ENCODE measurements around the gene SYT15.

SYT15 gene

DNA sequence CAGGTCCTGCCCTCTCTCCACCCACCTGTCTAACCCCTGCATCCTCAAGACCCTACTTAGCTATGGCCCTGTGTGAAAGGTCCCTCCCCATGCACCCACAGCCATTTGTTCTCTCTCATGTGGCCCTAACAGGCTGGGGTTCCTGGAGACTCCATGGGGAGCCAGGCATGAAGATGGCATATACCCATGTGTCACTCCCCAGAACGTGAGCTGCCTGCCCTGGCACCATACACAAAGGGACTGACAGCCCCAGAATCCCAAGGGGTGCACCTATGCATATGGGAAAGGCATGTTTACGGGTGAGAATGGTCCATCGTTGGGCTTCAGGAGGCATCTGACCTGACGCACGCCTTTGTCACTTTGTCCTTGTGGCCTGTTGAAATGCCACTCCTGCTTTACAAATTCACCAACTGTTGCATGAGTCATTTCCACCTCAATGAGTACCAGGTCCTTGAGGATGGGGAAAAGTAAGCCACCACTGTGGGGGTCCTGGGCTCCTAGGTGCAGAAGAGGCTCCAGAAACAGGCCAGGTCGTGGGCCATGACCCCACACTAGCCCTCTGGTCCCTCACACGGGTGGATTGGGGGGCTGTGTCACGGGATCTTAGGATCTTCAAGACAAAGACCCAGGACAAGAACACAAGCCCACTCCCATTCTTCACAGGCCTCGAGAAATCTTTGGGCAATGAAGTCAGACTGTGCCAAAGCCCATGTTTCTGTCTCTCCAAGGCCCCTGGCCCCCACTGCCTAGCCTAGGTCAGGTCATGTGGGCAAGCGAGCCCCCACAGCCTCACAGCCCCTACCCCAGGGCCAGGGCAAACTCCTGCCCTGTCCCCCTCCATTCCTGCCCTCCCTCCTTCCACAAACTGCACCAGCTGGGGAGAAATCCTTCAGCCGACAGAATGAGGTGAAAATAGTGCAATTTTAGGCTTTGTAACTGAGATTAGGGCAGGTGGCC is 31.1 kb upstream of the SYT15 start:
- DNase-seq (ENCODE audit: low read depth) = no peak
- TF ChIP-seq, protein P1, sequence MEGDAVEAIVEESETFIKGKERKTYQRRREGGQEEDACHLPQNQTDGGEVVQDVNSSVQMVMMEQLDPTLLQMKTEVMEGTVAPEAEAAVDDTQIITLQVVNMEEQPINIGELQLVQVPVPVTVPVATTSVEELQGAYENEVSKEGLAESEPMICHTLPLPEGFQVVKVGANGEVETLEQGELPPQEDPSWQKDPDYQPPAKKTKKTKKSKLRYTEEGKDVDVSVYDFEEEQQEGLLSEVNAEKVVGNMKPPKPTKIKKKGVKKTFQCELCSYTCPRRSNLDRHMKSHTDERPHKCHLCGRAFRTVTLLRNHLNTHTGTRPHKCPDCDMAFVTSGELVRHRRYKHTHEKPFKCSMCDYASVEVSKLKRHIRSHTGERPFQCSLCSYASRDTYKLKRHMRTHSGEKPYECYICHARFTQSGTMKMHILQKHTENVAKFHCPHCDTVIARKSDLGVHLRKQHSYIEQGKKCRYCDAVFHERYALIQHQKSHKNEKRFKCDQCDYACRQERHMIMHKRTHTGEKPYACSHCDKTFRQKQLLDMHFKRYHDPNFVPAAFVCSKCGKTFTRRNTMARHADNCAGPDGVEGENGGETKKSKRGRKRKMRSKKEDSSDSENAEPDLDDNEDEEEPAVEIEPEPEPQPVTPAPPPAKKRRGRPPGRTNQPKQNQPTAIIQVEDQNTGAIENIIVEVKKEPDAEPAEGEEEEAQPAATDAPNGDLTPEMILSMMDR (IDR thresholded peaks at IDR 0.05; ENCODE audit: low read length, missing control alignments) = no peak

DNA sequence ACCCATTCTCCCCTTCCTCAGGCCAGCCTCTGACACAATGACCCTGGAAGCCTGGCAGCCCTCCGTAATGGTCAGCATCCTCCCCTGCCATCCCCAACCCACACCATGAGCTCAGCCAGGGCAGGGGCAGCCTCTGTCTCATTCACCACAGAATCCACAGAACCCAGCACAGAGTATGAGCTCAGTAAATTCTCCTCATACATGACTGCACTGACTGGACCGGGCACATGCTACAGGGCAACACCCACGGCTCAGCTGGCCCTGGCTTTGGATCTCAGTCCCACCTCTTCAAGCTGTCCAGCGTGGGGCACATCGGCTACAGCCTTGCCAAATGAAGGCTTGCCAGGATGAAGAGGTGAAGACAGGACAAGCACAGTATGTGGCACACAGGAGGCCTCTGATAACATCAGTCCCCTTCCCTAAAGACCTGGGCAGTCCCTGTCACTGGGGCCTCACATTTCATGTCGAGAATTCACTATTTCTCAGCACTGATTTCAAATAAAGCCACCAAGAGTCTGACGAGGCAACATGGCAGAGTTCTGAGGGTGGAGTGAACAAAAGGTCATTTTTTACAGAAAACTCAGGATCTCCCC is 30.3 kb upstream of the SYT15 start:
- DNase-seq (ENCODE audit: low read depth) = no peak
- H3K4me3 ChIP-seq (replicated peaks; ENCODE audit: low read depth, low read length) = no peak overlapping the region
- TF ChIP-seq, protein P1 (IDR thresholded peaks at IDR 0.05; ENCODE audit: low read length, missing control alignments) = no peak

More for the DNA sequence above, 31.1 kb upstream of the SYT15 start:
- H3K4me3 ChIP-seq (replicated peaks; ENCODE audit: low read depth, low read length) = no peak overlapping the region

- TF ChIP-seq, protein P1 (IDR thresholded peaks at IDR 0.05; ENCODE audit: low read length, missing control alignments) = no peak
- no peak overlapping the region for H3K4me3 ChIP-seq (replicated peaks; ENCODE audit: low read depth, low read length)
- DNase-seq (ENCODE audit: low read depth) = no peak
Observed at GRCh38 chr10:46549171-46550075, 29.5 kb upstream of the SYT15 start.

GRCh38 chr10:46550076-46550790 is 28.7 kb upstream of the SYT15 start:
- H3K4me3 ChIP-seq (replicated peaks; ENCODE audit: low read depth, low read length) = no peak overlapping the region
- TF ChIP-seq, protein P1 (IDR thresholded peaks at IDR 0.05; ENCODE audit: low read length, missing control alignments) = no peak
- DNase-seq (ENCODE audit: low read depth) = no peak

GRCh38 chr10:46550795-46551700 is 27.9 kb upstream of the SYT15 start:
- H3K4me3 ChIP-seq (replicated peaks; ENCODE audit: low read depth, low read length) = no peak overlapping the region
- TF ChIP-seq, protein P1 (IDR thresholded peaks at IDR 0.05; ENCODE audit: low read length, missing control alignments) = no peak
- DNase-seq (ENCODE audit: low read depth) = no peak
